HepG2 (cell line): Measurements from ENCODE around the gene NUBP2. TPM values are rescaled to one million over a fixed set of nuclear protein-coding genes. Genes with fewer than 3 reads are reported as not detected.

Experiments
- NONO ChIP-seq, 2 experiments: fragments of 450-650 bp in 1 of 2; sonication (generic) in 1 of 2; formaldehyde crosslinking in 1 of 2; IDR thresholded peaks in 1 of 2; conservative IDR thresholded peaks in 1 of 2; 2 replicates each; pipeline versions ENCODE4 v1.6.1 to v1.8.0; 2017 to 2022; ENCODE audit warnings: mild to moderate bottlenecking in 1 of 2, missing genetic modification reagents in 1 of 2, moderate library complexity in 1 of 2
- PBX3 ChIP-seq: sonication (generic); formaldehyde crosslinking; IDR thresholded peaks from 2 replicates; pipeline ENCODE4 v1.8.1; 2023; ENCODE audit warnings: missing genetic modification reagents, inconsistent platforms, borderline replicate concordance
- POLR2AphosphoS5 ChIP-seq: IDR thresholded peaks from 2 replicates; pipeline ENCODE4 v1.6.1; 2012; ENCODE audit warnings: low read depth, low read length
- RAD21 ChIP-seq: fragments of 450-650 bp; formaldehyde crosslinking; IDR thresholded peaks from 2 replicates; pipeline ENCODE4 v1.5.0; 2020; ENCODE audit warnings: mild to moderate bottlenecking
- SAFB2 ChIP-seq: sonication (generic); formaldehyde crosslinking; IDR thresholded peaks from 2 replicates; pipeline ENCODE4 v1.5.1; 2020; ENCODE audit warnings: missing genetic modification reagents, low read depth, mild to moderate bottlenecking, borderline replicate concordance
- SIN3B ChIP-seq: fragments of 150-350 bp; IDR thresholded peaks from 2 replicates; pipeline ENCODE4 v1.6.1; 2014; ENCODE audit warnings: low read length
- TAF15 ChIP-seq: fragments of 200-400 bp; formaldehyde crosslinking; IDR thresholded peaks from one replicate; pipeline ENCODE4 v1.6.1; 2018; ENCODE audit warnings: mild to moderate bottlenecking, low read depth, low read length; ENCODE audit not compliant: poor library complexity, severe bottlenecking
- TFAP4 ChIP-seq: sonication (generic); IDR thresholded peaks from 2 replicates; pipeline ENCODE4 v1.6.1; 2016; ENCODE audit warnings: low read depth, borderline replicate concordance
- TIGD3 ChIP-seq: sonication (generic); formaldehyde crosslinking; IDR thresholded peaks from 2 replicates; pipeline ENCODE4 v1.5.1; 2020; ENCODE audit warnings: mild to moderate bottlenecking, missing genetic modification reagents, borderline replicate concordance
- U2AF1 ChIP-seq: fragments of 200-400 bp; formaldehyde crosslinking; optimal IDR thresholded peaks from 2 replicates; pipeline ENCODE3; 2017; ENCODE audit warnings: mild to moderate bottlenecking, low read depth, low read length
- XRCC5 ChIP-seq: fragments of 200-400 bp; formaldehyde crosslinking; optimal IDR thresholded peaks from 2 replicates; pipeline ENCODE3; 2017; ENCODE audit warnings: mild to moderate bottlenecking, low read length
- ZNF383 ChIP-seq: sonication (generic); formaldehyde crosslinking; IDR thresholded peaks from 2 replicates; pipeline ENCODE4 v1.4.0; 2020; ENCODE audit warnings: missing genetic modification reagents, mild to moderate bottlenecking, borderline replicate concordance
- ZNF44 ChIP-seq: sonication (generic); formaldehyde crosslinking; IDR thresholded peaks from 2 replicates; pipeline ENCODE4 v1.5.1; 2020; ENCODE audit warnings: mild to moderate bottlenecking, missing genetic modification reagents
- ZNF556 ChIP-seq: sonication (generic); formaldehyde crosslinking; IDR thresholded peaks from 2 replicates; pipeline ENCODE4 v1.4.0; 2020; ENCODE audit warnings: mild to moderate bottlenecking, missing genetic modification reagents, borderline replicate concordance
- ZNF788 ChIP-seq: sonication (generic); formaldehyde crosslinking; IDR thresholded peaks from 2 replicates; pipeline ENCODE4 v1.5.0; 2020; ENCODE audit warnings: mild to moderate bottlenecking, missing genetic modification reagents, borderline replicate concordance
- polyA plus RNA-seq, 8 experiments: library from polyadenylated mRNA; depleted of rRNA in 3 of 8; stranded (reverse) in 7 of 8; unstranded in 1 of 8; fragments of >200 nt; fragmentation: Illumina TruSeq in 4 of 8; extraction: Trizol in 4 of 8; gene quantifications; 2 replicates each; pipeline versions ENCODE4 v1.2.1 to v1.2.3, GENCODE V29; 2011 to 2016; ENCODE audit warnings: low read depth in 4 of 8, missing spikeins in 1 of 8, mixed read lengths in 1 of 8; ENCODE audit not compliant: insufficient read depth in 1 of 8
- total RNA-seq, 5 experiments: library from RNA; depleted of rRNA; stranded (reverse); fragments of >200 nt; fragmentation: Illumina TruSeq; extraction: Trizol; gene quantifications; 2 replicates each; pipeline ENCODE4 v1.2.3, GENCODE V29; 2016; ENCODE audit warnings: low read depth in 1 of 5
- TF ChIP-seq, protein P1 (sequence below): sonication (generic); formaldehyde crosslinking; IDR thresholded peaks from 2 replicates; pipeline ENCODE4 v1.5.0; 2020; ENCODE audit warnings: missing genetic modification reagents, mild to moderate bottlenecking, borderline replicate concordance
- TF ChIP-seq, protein P2 (sequence below): sonication (generic); formaldehyde crosslinking; IDR thresholded peaks from 2 replicates; pipeline ENCODE4 v1.5.1; 2020; ENCODE audit warnings: mild to moderate bottlenecking, missing genetic modification reagents, moderate library complexity
- TF ChIP-seq, protein P3 (sequence below): sonication (generic); formaldehyde crosslinking; IDR thresholded peaks from 2 replicates; pipeline ENCODE4 v1.5.1; 2020; ENCODE audit warnings: mild to moderate bottlenecking, missing genetic modification reagents

The NUBP2 gene
- total and polyA plus RNA-seq, 2 of the 13 experiments (the other 11 are each of a cell fraction or from before 2014, with no cell fraction given), result 25.7 to 61.5 TPM

- TF ChIP-seq ZNF788 (CRISPR knock-in tag), result peak; percentile 82; the same call in 1 of the 2 replicates
- TF ChIP-seq NONO (IDR thresholded peaks at IDR 0.05), result no peak
- peak; percentile 64 for TF ChIP-seq NONO (CRISPR knock-in tag; conservative IDR thresholded peaks at IDR 0.05)
- peak; percentile 43 for TF ChIP-seq XRCC5
- no peak; the same call in 1 of the 2 replicates for TF ChIP-seq RAD21 (CRISPR knock-in tag)
- TF ChIP-seq TIGD3 (CRISPR knock-in tag), result no peak
- TF ChIP-seq, protein P1, sequence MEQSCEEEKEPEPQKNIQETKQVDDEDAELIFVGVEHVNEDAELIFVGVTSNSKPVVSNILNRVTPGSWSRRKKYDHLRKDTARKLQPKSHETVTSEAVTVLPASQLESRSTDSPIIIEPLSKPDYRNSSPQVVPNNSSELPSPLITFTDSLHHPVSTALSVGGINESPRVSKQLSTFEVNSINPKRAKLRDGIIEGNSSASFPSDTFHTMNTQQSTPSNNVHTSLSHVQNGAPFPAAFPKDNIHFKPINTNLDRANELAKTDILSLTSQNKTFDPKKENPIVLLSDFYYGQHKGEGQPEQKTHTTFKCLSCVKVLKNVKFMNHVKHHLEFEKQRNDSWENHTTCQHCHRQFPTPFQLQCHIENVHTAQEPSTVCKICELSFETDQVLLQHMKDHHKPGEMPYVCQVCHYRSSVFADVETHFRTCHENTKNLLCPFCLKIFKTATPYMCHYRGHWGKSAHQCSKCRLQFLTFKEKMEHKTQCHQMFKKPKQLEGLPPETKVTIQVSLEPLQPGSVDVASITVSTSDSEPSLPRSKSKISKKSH (CRISPR knock-in tag), result no peak
- no peak for TF ChIP-seq PBX3 (CRISPR knock-in tag)
- TF ChIP-seq U2AF1, result no peak
- TF ChIP-seq, protein P2, sequence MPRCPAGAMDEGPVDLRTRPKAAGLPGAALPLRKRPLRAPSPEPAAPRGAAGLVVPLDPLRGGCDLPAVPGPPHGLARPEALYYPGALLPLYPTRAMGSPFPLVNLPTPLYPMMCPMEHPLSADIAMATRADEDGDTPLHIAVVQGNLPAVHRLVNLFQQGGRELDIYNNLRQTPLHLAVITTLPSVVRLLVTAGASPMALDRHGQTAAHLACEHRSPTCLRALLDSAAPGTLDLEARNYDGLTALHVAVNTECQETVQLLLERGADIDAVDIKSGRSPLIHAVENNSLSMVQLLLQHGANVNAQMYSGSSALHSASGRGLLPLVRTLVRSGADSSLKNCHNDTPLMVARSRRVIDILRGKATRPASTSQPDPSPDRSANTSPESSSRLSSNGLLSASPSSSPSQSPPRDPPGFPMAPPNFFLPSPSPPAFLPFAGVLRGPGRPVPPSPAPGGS (CRISPR knock-in tag), result no peak
- TF ChIP-seq TFAP4, result peak; percentile 51; the same call in 1 of the 2 replicates
- TF ChIP-seq SAFB2 (CRISPR knock-in tag), result no peak
- no peak for TF ChIP-seq ZNF44
- TF ChIP-seq SIN3B, result no peak
- no peak for TF ChIP-seq TAF15
- TF ChIP-seq ZNF383 (CRISPR knock-in tag), result no peak
- TF ChIP-seq, protein P3, sequence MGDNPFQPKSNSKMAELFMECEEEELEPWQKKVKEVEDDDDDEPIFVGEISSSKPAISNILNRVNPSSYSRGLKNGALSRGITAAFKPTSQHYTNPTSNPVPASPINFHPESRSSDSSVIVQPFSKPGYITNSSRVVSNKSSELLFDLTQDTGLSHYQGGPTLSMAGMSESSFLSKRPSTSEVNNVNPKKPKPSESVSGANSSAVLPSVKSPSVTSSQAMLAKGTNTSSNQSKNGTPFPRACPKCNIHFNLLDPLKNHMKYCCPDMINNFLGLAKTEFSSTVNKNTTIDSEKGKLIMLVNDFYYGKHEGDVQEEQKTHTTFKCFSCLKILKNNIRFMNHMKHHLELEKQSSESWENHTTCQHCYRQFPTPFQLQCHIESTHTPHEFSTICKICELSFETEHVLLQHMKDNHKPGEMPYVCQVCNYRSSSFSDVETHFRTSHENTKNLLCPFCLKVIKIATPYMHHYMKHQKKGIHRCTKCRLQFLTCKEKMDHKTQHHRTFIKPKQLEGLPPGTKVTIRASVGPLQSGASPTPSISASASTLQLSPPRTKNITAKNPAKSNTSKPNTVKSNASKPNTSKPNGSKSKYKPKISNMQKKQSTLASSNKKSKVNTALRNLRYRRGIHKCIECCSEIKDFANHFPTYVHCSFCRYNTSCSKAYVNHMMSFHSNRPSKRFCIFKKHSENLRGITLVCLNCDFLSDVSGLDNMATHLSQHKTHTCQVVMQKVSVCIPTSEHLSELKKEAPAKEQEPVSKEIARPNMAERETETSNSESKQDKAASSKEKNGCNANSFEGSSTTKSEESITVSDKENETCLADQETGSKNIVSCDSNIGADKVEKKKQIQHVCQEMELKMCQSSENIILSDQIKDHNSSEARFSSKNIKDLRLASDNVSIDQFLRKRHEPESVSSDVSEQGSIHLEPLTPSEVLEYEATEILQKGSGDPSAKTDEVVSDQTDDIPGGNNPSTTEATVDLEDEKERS (CRISPR knock-in tag), result 0 out of 2 replicates have a peak, but pooled peaks have one; percentile 39
- TF ChIP-seq ZNF556 (CRISPR knock-in tag), result peak; percentile 37; the same call in 1 of the 2 replicates
- no peak; the same call in none of the 2 replicates for TF ChIP-seq POLR2AphosphoS5
Observed at GRCh38 chr16:1828645-1829410, 46.1 kb downstream of the NUBP2 start (continued).
